T-helper 2 cell treated with Interferon-gamma antibody and Interleukin-4, amounts not matched to agents 5 μg/mL and 100 μg/mL, for 36 hours (primary cell): Measurements from ENCODE around the gene ROBO3.
A peak's percentile ranks its signal among the peaks of the same experiment; 100 is the strongest.

Experiments used
- DNase-seq: peaks from one replicate; pipeline ENCODE4 v3.0.0; 2021; ENCODE audit warnings: low spot score
- H3K27ac Mint-ChIP-seq: one replicate; pipeline ENCODE4 v1.8.0; 2021; ENCODE audit warnings: mild to moderate bottlenecking, mixed read lengths
- H3K27me3 Mint-ChIP-seq: one replicate; pipeline ENCODE4 v1.8.0; 2021; ENCODE audit warnings: low read depth, mixed read lengths
- H3K36me3 Mint-ChIP-seq: one replicate; pipeline ENCODE4 v1.8.0; 2021; ENCODE audit warnings: low read depth, mixed read lengths
- H3K4me1 Mint-ChIP-seq: one replicate; pipeline ENCODE4 v1.8.0; 2021; ENCODE audit warnings: low read depth, mixed read lengths
- H3K4me3 Mint-ChIP-seq: one replicate; pipeline ENCODE4 v1.8.0; 2022; ENCODE audit warnings: mild to moderate bottlenecking, moderate library complexity, mixed read lengths
- H3K9me3 Mint-ChIP-seq: one replicate; pipeline ENCODE4 v1.8.0; 2021; ENCODE audit warnings: mixed read lengths

Gene ROBO3

DNA sequence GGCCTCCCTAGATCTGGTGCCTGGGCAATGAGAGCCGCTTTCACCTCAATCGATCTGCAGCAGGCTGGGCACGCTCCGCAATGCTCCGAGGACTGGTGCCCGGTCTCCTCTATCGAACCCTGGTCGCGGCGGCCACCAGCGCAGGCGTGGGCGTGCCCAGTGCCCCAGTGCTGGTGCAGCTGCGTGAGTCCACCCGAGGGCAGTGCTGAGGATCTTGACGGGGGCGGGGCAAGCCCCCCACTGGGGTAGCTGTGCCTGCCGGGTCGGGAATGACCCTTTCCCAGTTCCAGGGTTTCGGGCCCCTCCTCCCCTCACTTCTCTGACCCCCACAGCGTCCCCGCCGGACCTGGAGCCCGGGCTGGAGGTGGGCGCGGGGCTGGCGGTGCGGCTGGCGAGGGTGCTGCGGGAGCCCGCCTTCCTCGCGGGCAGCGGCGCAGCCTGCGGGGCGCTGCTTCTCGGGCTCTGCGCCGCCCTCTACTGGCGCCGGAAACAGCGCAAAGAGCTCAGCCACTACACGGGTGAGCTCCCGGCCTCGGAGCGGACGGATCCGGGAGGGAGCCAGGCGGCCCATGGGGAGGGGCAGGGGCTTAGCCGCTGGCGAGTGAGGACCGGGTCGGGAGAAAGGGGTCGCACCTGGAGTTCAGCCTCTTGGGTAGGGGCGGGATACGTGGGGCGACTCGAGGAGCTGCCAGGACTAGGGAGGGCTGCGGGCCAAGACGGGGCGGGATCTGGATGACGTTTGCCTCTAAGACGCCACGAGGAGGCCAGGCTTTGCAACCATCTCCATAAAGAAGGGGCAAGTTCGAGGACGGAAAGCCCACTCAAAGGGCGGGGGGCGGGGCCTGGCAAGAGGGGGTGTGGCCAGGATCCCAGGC lies 10.9 kb downstream of the ROBO3 start:
- peaks cover 47% of the 10 kb centered on the region for H3K27me3 Mint-ChIP-seq
- H3K9me3 Mint-ChIP-seq = no peaks in the 10 kb centered on the region
- peak overlapping the region; percentile 82 for H3K4me3 Mint-ChIP-seq
- H3K36me3 Mint-ChIP-seq = no peaks in the 10 kb centered on the region
- H3K27ac Mint-ChIP-seq = peak overlapping the region; percentile 80
- peak; percentile 77 for DNase-seq
- peaks cover 9% of the 10 kb centered on the region for H3K4me1 Mint-ChIP-seq

GRCh38 chr11:124876818-124877630 lies 11.8 kb downstream of the ROBO3 start:
- H3K9me3 Mint-ChIP-seq = no peaks in the 10 kb centered on the region
- H3K4me3 Mint-ChIP-seq = peak overlapping the region; percentile 82
- H3K27ac Mint-ChIP-seq = peak overlapping the region; percentile 80
- peaks cover 9% of the 10 kb centered on the region for H3K4me1 Mint-ChIP-seq
- H3K27me3 Mint-ChIP-seq = peaks cover 38% of the 10 kb centered on the region
- no peak for DNase-seq
- no peaks in the 10 kb centered on the region for H3K36me3 Mint-ChIP-seq

DNA sequence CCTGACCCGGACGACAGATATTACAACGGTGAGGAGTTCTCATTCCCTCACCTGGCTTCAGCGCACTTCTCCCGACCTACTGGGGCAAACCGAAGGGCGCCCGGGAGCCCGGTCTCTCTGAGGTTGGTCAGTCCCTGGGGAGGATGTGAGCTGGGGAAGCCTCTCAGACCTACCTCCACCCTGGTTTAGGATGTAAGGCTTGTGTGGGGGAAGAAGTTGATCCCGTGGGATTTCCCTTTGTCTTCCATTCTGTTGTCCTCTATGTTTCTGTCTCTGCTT lies 12.3 kb downstream of the ROBO3 start:
- H3K4me3 Mint-ChIP-seq = peak overlapping the region; percentile 82
- H3K4me1 Mint-ChIP-seq = peaks cover 9% of the 10 kb centered on the region
- H3K9me3 Mint-ChIP-seq = no peaks in the 10 kb centered on the region
- no peak for DNase-seq
- peak overlapping the region; percentile 80 for H3K27ac Mint-ChIP-seq
- H3K27me3 Mint-ChIP-seq = peaks cover 33% of the 10 kb centered on the region
- no peaks in the 10 kb centered on the region for H3K36me3 Mint-ChIP-seq

DNA sequence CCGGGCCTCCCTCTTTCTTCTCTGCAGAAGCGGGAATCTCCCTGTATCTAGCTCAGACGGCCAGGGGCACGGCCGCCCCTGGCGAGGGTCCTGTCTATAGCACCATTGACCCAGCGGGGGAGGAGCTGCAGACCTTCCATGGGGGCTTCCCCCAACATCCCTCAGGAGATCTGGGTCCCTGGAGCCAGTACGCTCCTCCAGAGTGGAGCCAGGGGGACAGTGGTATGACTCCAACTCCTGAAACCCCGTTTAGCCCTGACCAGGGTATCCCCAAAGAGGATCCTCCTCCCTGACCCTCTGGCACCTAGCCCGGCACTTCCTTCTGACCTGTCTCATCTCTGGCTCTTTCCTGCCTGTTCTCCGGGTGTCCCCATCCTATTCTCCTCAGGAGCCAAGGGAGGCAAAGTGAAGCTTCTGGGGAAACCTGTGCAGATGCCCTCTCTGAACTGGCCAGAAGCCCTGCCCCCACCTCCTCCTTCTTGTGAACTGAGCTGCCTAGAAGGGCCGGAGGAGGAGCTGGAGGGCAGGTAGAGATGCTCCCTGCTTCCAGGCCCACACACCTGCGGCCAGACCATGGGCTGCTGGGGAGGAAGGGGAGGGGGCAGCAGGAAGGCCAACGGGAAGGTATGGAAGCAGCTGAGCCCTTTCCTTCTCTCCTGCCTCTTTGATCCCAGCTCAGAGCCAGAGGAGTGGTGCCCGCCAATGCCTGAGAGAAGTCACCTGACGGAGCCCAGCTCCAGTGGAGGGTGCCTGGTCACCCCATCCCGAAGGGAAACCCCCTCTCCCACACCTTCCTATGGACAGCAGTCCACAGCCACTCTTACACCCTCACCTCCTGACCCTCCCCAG lies 12.9 kb downstream of the ROBO3 start:
- Mint-ChIP-seq H3K27me3 (peaks cover 27% of the 10 kb centered on the region), H3K4me1 (peaks cover 9% of the 10 kb centered on the region)

GRCh38 chr11:124878759-124879492 lies 13.7 kb downstream of the ROBO3 start:
- H3K27me3 Mint-ChIP-seq = peaks cover 19% of the 10 kb centered on the region

More for the DNA sequence above, 12.9 kb downstream of the ROBO3 start:
- H3K9me3 Mint-ChIP-seq = no peaks in the 10 kb centered on the region
- no peak for DNase-seq
- no peaks in the 10 kb centered on the region for H3K36me3 Mint-ChIP-seq
- H3K4me3 Mint-ChIP-seq = peak overlapping the region; percentile 82
- H3K27ac Mint-ChIP-seq = no peak overlapping the region

GRCh38 chr11:124879493-124880289 lies 14.5 kb downstream of the ROBO3 start:
- no peak for DNase-seq
- H3K27me3 Mint-ChIP-seq = peaks cover 12% of the 10 kb centered on the region

More at GRCh38 chr11:124878759-124879492, 13.7 kb downstream of the ROBO3 start:
- H3K4me1 Mint-ChIP-seq = peaks cover 9% of the 10 kb centered on the region
- no peak overlapping the region for H3K4me3 Mint-ChIP-seq
- H3K9me3 Mint-ChIP-seq = no peaks in the 10 kb centered on the region
- DNase-seq = no peak
- no peak overlapping the region for H3K27ac Mint-ChIP-seq
- H3K36me3 Mint-ChIP-seq = no peaks in the 10 kb centered on the region

GRCh38 chr11:124880290-124880611 lies 15.0 kb downstream of the ROBO3 start:
- Mint-ChIP-seq H3K36me3 (no peaks in the 10 kb centered on the region), H3K4me1 (peaks cover 9% of the 10 kb centered on the region), H3K9me3 (no peaks in the 10 kb centered on the region), H3K4me3 (no peak overlapping the region), H3K27ac (no peak overlapping the region), H3K27me3 (peaks cover 6% of the 10 kb centered on the region)
- no peak for DNase-seq

More at GRCh38 chr11:124879493-124880289, 14.5 kb downstream of the ROBO3 start:
- H3K4me1 Mint-ChIP-seq = peaks cover 9% of the 10 kb centered on the region
- H3K36me3 Mint-ChIP-seq = no peaks in the 10 kb centered on the region
- H3K27ac Mint-ChIP-seq = no peak overlapping the region
- H3K9me3 Mint-ChIP-seq = no peaks in the 10 kb centered on the region
- H3K4me3 Mint-ChIP-seq = no peak overlapping the region

- no peaks in the 10 kb centered on the region for H3K9me3 Mint-ChIP-seq
- no peak for DNase-seq
- peaks cover 6% of the 10 kb centered on the region for H3K4me1 Mint-ChIP-seq
- H3K36me3 Mint-ChIP-seq = no peaks in the 10 kb centered on the region
- H3K4me3 Mint-ChIP-seq = no peak overlapping the region
- H3K27ac Mint-ChIP-seq = no peak overlapping the region
- H3K27me3 Mint-ChIP-seq = no peaks in the 10 kb centered on the region
These were observed 15.7 kb downstream of the ROBO3 start for GRCh38 chr11:124880958-124881357.

DNA sequence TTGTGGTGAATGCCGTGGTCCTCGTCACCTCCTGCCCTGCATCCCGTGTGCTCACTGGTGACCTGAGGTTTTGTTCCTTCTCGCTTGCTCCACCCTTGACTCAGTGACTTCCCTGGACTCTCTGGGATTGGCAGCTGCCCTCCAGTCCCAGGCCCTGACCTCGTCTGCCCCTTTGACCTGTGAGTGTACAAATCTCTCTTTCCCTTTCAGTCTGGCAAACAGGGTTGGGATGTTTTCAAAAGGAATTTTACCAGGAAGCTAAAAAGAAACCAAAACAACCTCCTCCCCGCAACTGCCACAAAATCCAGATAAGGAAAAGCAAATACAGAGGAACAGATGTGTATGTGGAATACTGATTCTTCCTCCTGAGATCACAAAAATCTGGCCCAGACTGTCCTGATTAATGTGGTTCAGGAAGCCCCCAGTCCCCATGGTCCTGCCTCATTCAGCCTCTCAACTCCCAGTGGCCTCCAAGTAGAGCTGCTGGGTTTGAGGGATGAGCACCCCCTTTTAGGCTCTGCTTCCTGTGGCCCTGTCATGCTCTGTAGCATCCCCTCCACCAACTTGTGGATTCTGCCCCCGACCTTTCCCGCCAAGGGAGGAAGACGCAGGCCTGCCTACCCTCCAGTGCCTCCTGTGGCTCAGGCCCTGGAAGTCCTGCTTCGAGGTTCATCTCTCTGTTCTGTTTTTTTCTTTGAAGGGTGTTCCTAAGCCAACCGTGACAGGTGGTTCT lies 17.3 kb downstream of the ROBO3 start:
- no peaks in the 10 kb centered on the region for H3K9me3 Mint-ChIP-seq
- DNase-seq = no peak
- H3K4me1 Mint-ChIP-seq = peaks cover under 1% of the 10 kb centered on the region
- H3K27ac Mint-ChIP-seq = no peak overlapping the region
- H3K36me3 Mint-ChIP-seq = no peaks in the 10 kb centered on the region
- H3K4me3 Mint-ChIP-seq = no peak overlapping the region
- no peaks in the 10 kb centered on the region for H3K27me3 Mint-ChIP-seq

DNA sequence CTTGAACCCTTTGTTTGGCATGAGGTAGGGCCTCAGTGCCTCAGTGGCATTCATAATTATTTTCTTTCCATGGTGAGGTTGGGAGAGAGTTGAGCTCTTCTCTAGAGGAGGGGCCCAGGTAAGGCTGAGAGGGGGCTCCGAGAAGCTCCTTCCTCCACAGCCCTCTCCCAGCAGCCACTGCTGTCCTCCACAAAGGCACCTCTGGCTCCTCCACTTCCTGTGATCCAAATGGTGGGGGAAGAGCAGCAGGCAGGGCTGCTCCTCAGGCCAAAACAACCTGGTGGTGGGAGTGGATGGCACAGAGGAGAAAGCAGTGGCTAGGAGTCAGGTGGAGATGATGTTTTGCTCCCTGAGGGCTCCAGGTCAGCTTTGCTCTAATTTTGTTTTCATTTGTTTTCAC lies 19.1 kb downstream of the ROBO3 start:
- H3K4me1 Mint-ChIP-seq = no peaks in the 10 kb centered on the region
- no peak overlapping the region for H3K27ac Mint-ChIP-seq
- no peak for DNase-seq
- no peaks in the 10 kb centered on the region for H3K36me3 Mint-ChIP-seq
- H3K9me3 Mint-ChIP-seq = no peaks in the 10 kb centered on the region
- H3K27me3 Mint-ChIP-seq = peaks cover 6% of the 10 kb centered on the region
- H3K4me3 Mint-ChIP-seq = no peak overlapping the region

- Mint-ChIP-seq H3K36me3 (no peaks in the 10 kb centered on the region), H3K27ac (no peak overlapping the region), H3K4me3 (no peak overlapping the region), H3K9me3 (no peaks in the 10 kb centered on the region), H3K27me3 (peaks cover 9% of the 10 kb centered on the region), H3K4me1 (no peaks in the 10 kb centered on the region)
- no peak for DNase-seq
These were observed 19.7 kb downstream of the ROBO3 start for GRCh38 chr11:124884869-124885479.

GRCh38 chr11:124886476-124886875 lies 21.2 kb downstream of the ROBO3 start:
- Mint-ChIP-seq H3K27ac (no peak overlapping the region), H3K9me3 (no peaks in the 10 kb centered on the region), H3K36me3 (no peaks in the 10 kb centered on the region), H3K4me3 (no peak overlapping the region), H3K4me1 (no peaks in the 10 kb centered on the region), H3K27me3 (peaks cover 9% of the 10 kb centered on the region)
- no peak for DNase-seq
